DMS 273 treated with DMSO at 0.1 percent for 48 hours (cell line): ENCODE measurements around the gene TPD52L1.
"Not testable (repeated sequence)": the region's sequence is repeated elsewhere in the genome, so short reads cannot be mapped to it uniquely, and the experiment has no call there.

Experiments used
- DNase-seq: peaks from one replicate; lab custom pipeline; 2025; lab: John Stamatoyannopoulos, UW

The TPD52L1 gene, protein sequence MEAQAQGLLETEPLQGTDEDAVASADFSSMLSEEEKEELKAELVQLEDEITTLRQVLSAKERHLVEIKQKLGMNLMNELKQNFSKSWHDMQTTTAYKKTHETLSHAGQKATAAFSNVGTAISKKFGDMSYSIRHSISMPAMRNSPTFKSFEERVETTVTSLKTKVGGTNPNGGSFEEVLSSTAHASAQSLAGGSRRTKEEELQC

DNA sequence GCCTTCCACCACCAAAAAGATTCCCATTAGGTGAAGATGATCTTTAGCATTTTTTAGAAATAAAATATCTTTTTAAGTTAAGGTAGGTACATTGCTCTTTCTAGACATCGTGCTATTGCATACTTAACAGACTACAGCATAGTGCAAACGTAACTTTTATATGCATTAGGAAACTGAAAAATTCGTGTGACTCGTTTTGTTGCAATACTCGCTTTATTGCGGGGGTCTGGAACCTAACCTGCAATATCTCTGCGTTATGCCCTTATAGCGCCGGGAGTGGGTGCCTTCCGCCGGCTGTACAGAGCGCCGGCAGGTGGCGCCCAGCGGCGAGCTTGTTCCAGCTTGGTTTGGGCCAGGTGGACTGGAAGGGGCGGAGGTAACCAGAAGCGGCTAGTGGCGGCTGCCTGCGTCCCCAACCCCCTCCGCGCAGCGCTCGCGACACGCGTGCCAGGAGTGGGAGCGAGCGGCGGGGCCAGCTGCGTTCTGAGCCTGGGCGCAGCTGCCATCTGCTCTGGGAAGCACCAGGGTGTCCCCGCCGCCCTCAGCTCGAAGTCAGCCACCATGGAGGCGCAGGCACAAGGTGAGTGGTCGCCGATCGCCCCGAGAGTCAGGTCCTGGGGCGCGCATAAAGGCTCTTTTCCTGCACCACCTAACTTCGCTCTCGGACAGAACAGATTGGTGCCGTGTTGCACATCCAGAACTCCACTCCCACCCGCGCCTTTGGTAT is at the start of gene TPD52L1:
TPD52L1 (plus strand) TSS at position 383 of the 727 bp plus-strand sequence; CDS start at position 562, 179 bp downstream.
- peak; percentile 18 for DNase-seq

DNA sequence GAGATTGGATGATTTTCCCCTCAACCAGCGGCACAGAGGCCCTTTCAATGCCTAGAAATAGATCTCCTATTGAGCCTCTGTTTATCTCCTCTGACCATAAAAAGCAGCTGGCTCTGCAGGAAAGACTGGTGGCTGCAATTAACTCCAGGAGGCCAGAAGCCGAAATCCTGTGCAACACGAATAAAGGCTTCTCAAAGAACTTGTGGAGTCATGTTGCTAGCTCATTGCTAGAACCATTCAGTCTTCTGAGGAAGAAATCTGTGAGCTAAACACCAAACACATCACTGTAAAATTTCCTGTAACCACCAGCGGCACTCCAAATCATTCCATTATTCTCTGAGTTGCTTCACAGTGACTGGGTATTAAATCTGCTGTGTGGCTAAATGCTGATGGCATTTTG is 49.1 kb upstream of the TPD52L1 start:
- no peak for DNase-seq

DNA sequence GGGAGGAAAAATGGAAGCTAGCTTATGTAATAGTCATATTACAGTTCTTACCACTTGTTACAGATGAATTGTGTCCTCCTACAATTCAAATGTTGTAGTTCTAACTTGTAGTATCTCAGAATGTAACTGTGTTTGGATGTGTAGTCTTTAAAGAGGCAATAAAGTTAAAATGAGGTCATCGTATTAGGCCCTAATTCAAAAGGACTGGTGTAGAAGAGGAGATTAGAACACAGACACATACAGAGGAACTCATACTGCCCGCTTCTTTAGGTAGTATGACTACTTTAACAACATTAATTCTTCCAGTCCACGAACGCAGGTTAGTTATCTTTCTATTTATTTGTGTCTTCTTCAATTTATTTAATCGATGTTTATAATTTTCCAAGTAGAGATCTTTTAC is 46.5 kb upstream of the TPD52L1 start:
- no peak for DNase-seq

DNA sequence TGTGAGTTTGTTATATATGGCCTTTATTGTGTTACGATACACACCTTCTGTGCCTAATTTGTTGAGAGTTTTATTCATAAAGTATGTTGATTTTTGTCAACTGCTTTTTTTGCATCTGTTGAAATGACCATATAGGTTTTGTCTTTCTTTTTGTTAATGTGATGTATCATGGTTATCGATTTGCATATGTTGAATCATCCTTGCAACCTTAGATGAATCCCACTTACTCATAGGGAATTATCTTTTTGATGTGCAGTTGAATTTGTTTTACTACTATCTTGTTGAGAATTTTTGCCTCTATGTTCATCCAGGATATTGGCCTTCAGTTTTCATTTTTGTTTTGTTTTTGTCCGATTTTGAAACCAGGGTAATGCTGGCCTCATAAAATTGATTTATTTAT is 45.7 kb upstream of the TPD52L1 start:
- DNase-seq, result no peak

DNA sequence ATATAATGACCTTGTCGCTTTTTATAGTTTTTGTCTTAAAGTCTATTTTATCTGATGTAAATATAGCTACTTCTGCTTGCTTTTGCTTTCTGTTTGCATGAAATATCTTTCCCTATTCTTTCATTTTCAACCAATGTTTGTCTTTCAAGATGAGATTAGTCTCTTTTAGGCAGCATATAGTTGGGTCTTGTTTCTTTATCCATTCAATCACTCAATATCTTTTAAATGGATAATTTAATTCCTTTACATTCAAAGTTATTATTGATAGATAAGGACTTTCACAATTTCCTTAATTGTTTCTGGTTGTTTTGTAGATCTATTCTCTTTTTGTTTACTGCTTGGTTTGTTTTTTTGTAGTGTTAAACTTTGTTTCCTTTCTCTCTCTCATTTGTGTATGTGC is 43.5 kb upstream of the TPD52L1 start:
- DNase-seq, result no peak

DNA sequence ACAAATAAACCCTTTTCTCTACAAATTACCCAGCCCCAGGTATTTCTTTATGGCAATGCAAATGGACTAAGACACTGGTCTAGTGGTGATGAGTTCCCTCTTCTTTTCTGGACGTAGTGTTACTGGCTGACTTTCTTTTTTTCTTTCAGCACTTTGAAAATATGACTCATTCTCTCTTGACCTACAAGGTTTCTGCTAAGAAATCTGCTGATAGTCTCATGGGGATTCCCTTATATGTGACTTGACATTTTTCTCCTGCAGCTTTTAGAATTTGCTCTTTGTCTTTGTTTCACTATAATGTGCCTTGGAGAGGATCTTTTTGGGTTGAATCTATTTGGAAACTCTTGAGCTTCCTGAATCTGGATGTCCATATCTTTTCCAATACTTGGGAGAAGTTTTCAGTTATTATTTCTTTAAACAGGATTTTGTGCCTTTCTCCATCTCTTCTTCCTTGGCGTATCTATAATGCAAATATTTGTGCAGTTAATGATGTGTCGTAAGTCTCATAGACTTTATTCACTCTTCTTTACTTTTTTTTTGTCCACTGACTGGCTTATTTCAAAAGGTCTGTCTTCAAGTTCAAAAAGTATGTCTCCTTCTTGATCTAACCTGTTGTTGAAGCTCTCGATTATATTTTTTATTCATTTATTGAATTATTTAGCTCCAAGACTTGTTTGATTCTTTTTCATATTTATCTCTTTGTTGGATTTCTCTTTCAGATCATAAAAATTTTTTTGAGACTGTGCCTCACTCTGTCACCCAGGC is 42.2 kb upstream of the TPD52L1 start:
- no peak for DNase-seq

DNA sequence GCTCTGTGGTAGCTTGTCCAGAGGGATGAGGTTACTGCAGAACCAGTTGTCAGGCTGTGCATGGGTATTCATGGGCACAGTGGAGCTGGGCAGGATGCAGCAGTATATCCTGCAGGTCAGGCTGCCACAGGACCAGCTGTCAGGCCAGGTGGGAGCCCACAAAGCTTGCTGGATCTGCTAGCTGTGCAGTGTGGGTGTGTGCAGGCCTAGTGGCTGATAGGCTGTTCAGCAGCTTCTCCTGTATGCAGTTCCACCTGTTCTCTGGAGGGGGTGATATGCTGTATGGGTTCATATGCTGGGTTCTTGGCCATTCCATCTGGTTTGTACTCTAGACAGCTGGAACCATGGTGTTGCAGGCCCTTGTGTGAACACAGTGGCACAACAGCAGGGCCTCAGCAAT is 40.6 kb upstream of the TPD52L1 start:
- DNase-seq, result no peak

DNA sequence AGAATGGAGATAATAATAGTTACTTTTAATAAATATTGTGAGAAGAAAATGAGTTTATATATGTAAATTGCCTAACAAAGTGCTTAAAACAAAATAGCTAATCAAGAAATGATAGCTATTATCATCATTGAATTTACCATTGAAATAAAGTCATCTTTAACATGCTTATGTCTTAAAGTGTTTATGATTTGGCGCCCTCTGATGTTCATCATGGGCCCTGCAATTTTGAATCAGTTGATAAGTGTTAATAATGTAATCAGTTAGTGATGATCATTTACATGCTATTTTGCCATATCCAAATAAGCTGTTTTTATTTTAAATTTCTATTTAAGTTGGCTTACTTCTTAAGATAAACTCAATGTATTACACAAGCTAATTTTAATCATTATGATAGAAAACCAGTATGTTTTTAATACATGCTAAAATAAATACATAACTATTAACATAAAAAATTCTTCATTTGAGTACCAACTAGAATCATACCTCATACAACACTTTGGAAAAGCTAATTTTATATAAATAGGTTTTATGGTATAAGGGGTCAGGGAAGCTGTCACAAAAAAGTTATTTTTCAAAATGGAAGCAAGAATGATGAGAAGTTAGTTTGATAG is 39.2 kb upstream of the TPD52L1 start:
- no peak for DNase-seq

DNA sequence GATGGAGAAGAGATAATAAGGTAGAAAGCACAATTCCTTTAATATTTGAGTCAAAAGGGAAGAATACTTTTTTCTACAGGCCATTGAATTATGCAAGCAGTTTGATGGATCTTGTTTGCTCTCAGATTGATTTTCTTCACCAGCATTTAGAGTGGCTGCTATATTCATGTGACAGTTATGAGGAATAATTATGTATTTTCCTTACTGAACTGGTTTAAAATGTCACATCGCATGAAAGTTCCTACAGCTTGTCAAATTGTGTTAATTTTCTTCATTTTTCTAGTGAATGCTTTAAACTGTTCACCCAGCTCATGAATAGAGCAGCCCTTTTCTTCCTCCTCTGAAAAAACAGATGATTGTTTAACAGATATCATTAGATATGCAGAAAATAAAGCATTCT is 37.4 kb upstream of the TPD52L1 start:
- no peak for DNase-seq

DNA sequence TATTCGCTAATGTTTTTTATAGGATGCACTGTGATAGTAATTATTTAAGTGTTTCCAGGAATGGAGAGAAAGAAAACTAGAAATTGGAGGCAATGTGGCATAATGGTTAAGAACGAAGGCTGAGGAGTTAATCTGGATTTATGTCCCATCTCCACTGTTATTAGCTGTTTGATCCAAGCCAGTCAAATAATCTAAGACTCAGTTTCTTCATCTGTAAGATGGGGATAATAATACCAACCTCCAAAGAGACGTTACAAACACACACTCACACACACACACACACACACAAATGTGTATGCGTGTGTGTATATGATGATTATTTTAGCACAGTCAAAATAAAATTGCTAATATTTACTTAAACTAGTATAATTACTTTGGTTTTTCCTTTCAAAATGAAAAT is 36.9 kb upstream of the TPD52L1 start:
- no peak for DNase-seq

DNA sequence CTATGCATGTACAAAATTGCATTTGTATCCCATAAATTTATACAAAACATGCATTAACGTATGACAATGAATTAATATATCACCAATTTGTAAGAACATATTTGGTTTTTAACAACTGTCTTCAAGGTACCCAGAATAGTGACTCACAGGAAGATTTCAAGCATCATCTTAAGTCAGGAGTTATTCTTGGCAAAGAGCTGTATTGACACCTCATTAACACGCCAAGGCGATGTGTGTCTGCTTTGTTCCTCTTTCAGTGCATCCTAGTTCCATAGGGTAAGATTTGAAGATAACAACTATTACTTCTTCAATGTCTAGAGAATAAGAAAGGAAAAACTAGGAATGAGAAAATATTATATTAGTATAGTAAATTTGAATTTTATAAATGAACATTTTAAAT is 35.8 kb upstream of the TPD52L1 start:
- DNase-seq, result no peak

DNA sequence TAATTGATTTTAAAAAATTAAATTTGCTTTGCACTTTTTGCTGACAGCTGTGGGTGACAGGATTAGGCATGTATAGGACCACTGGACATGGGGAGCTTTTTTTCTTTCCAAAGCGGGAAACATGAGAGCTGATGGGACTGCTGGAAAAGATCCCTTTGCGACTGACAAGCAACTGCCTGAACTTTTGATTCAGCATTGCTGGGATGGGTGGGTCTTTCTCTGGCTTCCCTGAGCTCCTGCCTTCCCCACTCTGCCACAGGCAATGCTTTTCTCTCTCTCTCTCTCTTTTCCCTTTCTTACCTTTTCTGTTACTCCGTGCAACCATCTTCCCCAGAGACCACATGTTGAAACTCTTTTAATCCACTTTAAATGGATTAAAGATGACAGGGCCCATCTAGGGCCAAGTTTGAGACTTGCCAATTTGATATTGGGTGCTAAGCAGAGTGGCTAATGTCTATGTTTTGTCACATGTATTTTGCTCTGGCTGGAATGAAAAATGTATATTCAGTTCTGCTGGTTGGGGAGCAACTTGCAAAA is 33.5 kb upstream of the TPD52L1 start:
- DNase-seq, result no peak

DNA sequence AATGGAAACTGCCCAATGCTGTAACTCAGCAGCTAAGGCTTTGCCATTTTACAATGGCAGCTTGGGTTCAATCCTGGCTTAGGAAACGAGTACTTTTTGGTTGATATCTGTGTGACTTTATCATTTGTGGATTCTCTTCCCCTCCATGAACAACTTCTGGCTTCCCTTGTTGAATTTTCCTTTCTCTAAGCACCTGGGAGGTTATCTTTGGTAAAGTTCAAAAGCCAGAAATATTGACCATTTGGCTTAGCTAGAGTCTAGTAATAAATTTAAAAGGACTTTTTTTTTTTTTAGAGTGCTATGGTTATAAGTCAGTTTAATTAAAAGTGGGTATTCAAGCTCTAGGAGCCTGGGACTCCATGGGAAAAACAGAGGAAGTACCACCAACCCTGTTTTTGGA is 31.7 kb upstream of the TPD52L1 start:
- no peak for DNase-seq

DNA sequence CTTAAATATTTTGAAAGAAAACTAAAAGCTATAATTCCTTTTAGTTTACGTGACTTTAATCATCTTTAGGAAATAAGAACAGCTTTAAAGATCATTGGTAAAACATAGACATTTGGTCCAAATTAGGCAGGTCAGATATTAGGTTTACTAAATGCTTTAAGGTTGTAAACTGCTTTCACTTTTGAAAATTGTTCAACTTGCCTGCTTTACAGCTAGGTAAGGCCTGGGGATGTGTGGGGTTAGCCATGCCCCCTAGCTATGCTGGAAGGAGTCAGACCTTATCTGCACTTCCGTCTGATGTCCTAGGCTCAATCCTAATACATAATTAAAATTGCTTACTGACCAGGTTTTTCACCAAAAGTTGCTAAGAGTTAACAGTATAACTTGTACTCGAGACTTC is 30.5 kb upstream of the TPD52L1 start:
- DNase-seq, result no peak

DNA sequence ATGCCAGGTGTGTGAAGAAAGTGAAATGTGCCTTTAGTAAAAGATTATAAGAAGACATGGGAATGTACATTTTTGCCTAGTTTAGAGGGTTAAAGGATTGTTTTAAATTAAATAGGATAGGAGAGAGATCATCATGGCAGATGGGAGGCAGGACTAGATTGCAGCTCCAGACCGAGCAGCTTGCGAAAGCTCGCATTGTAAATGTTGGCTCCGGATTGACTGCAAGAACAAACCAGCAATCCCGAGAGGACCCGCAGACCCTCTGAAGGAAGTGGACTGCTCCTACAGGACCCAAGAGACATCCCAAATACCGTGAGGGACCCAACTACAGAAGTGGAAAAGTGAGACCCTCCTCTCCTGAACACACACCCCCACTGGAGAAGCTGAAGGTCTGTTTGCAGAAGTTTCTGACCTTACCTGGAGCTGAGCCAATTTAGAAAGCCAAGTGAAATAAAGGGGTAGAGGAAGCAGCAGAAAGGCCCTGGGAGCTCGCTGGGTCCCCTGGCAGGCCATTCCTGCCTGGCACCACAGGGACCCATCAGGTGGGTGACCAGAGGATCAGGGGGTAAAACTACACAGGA is 30.0 kb upstream of the TPD52L1 start:
- DNase-seq, result peak; percentile 13

DNA sequence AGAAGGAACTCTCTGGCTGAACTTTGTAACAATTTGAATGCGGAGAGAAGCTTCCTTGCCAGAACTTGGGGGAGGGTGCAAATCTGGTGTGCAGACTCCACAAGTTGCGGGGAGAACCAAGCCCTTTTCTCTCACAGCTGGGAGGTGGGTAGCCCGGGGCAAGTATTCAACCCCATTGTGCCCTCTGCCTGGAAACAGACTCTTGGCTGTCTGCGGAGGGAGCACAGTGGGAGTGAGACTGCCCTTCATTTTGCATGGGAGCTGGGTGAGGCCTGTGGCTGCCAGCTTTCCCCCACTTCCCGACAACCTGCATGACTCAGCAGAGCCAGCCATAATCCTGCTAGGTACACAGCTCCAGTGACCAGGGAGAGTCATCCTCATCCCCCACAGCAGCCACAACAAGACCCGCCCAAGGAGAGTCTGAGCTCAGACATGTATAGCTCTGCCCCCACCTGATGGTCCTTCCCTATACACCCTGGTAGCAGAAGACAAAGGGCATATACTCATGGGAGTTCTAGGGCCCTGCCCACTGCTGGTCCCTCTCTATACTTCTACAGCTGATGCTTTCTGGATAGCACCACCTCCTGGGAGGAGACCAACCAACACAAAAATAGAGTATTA is 29.4 kb upstream of the TPD52L1 start:
- no peak for DNase-seq

DNA sequence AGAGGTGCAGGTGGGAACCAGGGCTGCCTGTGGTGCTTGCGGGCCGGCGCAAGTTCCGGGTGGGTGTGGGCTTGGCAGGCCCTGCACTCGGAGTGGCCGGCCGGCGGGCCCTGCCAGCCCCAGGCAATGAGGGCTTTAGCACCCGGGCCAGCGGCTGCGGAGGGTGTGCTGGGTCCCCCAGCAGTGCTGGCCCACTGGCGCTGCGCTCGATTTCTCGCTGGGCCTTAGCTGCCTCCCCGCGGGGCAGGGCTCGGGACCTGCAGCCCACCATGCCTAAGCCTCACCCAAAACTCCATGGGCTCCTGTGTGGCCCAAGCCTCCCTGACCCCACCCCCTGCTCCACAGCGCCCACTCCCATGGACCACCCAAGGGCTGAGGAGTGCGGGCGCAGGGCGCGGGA is 27.7 kb upstream of the TPD52L1 start:
- not testable (repeated sequence) for DNase-seq

DNA sequence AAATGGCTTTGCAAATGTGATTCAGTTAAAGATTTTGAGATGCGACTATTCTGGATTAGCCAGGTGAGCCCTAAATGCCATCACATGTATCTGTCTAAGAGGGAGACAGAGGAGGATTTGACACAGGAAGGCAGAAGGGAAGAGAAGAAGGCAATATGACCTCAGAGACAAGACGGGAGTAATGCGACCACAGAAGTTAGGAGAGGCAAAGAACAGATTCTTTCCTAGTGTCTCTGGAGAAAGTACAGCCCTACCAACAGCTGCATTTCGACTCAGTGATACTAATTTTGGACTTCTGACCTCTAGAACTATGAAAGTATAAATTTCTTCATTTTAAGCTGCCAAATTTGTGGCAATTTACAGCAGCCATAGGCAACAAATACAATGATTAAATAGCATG is 24.2 kb upstream of the TPD52L1 start:
- DNase-seq, result no peak

DNA sequence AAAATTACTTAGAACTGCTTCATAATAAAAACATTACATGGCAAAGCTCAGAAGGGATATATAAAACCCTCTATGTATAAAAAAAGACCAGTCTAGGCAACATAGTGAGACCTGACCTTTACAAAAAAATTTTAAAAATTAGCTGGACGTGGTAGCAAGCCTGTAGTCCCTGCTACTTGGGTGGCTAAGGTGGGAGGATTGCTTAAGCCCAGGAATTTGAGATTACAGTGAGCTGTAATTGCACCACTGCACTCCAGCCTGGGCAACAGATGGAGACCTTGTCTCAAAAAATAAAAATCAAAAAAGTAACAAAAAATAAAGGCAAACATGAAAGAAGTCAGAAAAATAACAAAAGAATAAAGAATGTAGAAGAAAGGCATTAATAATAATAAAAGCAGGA is 21.5 kb upstream of the TPD52L1 start:
- DNase-seq, result no peak

DNA sequence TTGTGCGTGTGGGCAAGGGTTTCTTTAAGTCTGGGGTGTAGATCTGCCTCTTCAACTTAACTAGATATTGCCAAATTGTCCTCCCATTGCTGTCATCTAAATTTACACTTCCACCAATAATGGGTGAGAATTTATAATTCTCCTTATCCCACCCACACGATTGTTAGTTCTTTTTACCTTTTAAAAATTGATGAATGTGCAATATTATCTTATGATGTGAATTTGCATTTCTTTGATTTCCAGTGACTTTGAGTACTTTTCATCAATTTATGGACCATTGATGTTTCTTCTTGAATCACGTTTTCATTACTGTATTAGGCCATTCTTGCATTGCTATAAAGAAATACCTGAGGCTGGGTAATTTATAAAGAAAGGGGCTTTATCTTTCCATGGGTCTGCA is 17.2 kb upstream of the TPD52L1 start:
- no peak for DNase-seq

DNA sequence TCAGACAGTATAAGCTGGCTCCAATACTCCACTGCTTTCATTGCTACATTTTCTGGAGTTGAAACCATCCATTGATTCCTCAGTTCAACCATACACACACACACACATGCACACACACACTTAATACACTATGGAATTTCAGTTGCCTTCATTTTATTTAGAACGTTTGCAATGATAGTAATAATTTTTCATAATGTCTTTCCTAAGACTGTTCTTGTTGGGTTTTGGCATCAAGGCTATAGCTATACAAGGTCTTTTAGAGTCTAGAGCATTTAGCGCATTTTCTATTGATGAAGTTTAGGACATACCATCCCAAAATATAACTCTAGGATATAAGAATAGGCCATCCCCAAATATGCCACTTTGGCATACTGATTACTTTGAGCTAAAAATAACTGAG is 15.5 kb upstream of the TPD52L1 start:
- DNase-seq, result no peak

DNA sequence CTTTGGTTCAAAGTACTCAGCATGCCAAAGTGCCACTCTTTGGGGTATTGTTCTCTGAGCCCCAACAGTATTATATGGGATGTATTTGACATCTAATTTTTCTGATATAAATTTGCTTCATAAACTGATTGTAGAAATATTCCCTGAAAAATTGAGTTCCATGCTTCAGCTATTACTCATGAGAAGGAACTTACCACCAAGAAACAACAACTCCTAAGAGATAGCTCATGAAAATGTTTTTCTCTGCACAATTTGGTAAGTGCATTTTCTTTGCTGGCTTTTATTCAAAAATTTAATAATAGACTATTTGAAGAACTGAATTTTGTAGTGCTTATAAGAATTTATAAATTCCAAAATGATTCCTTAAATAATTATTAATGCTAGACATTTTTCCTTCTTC is 12.8 kb upstream of the TPD52L1 start:
- no peak for DNase-seq
